ENCODE measurements around the gene PSMD9. TPM values are rescaled to one million over a fixed set of nuclear protein-coding genes. Genes with fewer than 3 reads are reported as not detected.

The PSMD9 gene
- polyA plus RNA-seq, 1 donor from 2014 or later = 79.3 TPM

- peaks cover 10% of the 10 kb centered on the region for H3K79me2 ChIP-seq (replicated peaks; ENCODE audit: insufficient read depth, low read length)
- no peak overlapping the region for H3K4me3 ChIP-seq (ENCODE audit: low read length)
- no peaks in the 10 kb centered on the region for H3F3A ChIP-seq (ENCODE audit: insufficient read depth, low read length, poor library complexity, severe bottlenecking)
- H3K36me3 ChIP-seq (ENCODE audit: insufficient read depth, low read length) = no peaks in the 10 kb centered on the region
- H4K20me1 ChIP-seq (ENCODE audit: insufficient read depth) = no peaks in the 10 kb centered on the region
- H3K9me3 ChIP-seq (ENCODE audit: low read length) = no peaks in the 10 kb centered on the region
- no peak overlapping the region for H2AFZ ChIP-seq (ENCODE audit: low read depth, low read length)
- no peak overlapping the region for H3K9ac ChIP-seq (ENCODE audit: low read length)
- H3K27ac ChIP-seq (ENCODE audit: low read length) = no peak overlapping the region
- no peak for TF ChIP-seq EP300 (conservative IDR thresholded peaks at IDR 0.05; ENCODE audit: poor library complexity, severe bottlenecking)
- TF ChIP-seq TAF1 (IDR thresholded peaks at IDR 0.05; ENCODE audit: low read depth) = no peak
- H3K9me2 ChIP-seq (ENCODE audit: insufficient read depth, low read length) = no peaks in the 10 kb centered on the region
- H3K4me2 ChIP-seq (ENCODE audit: low read length) = no peak overlapping the region
- H3K27me3 ChIP-seq (ENCODE audit: insufficient read depth, low read depth, low read length) = no peaks in the 10 kb centered on the region
These were observed 4.3 kb downstream of the PSMD9 start for GRCh38 chr12:121892673-121893561.

GRCh38 chr12:121893961-121894460 is 5.4 kb downstream of the PSMD9 start:
- TF ChIP-seq SMC3 (conservative IDR thresholded peaks at IDR 0.05; ENCODE audit: poor library complexity) (no peak), REST (IDR thresholded peaks at IDR 0.05; ENCODE audit: borderline replicate concordance) (no peak), RAD21 (conservative IDR thresholded peaks at IDR 0.05) (no peak), MXI1 (conservative IDR thresholded peaks at IDR 0.05; ENCODE audit: poor library complexity, severe bottlenecking) (no peak), EZH2 (IDR thresholded peaks at IDR 0.05; ENCODE audit: borderline replicate concordance, insufficient read depth, low read length, poor library complexity, severe bottlenecking) (no peak), POLR2AphosphoS5 (IDR thresholded peaks at IDR 0.05) (no peak), CTCF (IDR thresholded peaks at IDR 0.05; ENCODE audit: poor library complexity, severe bottlenecking) (no peak), EP300 (conservative IDR thresholded peaks at IDR 0.05; ENCODE audit: poor library complexity, severe bottlenecking) (no peak), TAF1 (IDR thresholded peaks at IDR 0.05; ENCODE audit: low read depth) (no peak)
- Histone ChIP-seq H3K9me2 (ENCODE audit: insufficient read depth, low read length) (no peaks in the 10 kb centered on the region), H3K36me3 (ENCODE audit: insufficient read depth, low read length) (no peaks in the 10 kb centered on the region), H3K4me3 (ENCODE audit: low read length) (no peak overlapping the region), H3K79me2 (replicated peaks; ENCODE audit: insufficient read depth, low read length) (peaks cover 10% of the 10 kb centered on the region), H3K4me2 (ENCODE audit: low read length) (no peak overlapping the region), H3K9me3 (ENCODE audit: low read length) (no peaks in the 10 kb centered on the region), H3K9ac (ENCODE audit: low read length) (no peak overlapping the region), H3K27ac (ENCODE audit: low read length) (no peak overlapping the region), H2AFZ (ENCODE audit: low read depth, low read length) (no peak overlapping the region), H3F3A (ENCODE audit: insufficient read depth, low read length, poor library complexity, severe bottlenecking) (no peaks in the 10 kb centered on the region), H4K20me1 (ENCODE audit: insufficient read depth) (no peaks in the 10 kb centered on the region), H3K27me3 (ENCODE audit: insufficient read depth, low read depth, low read length) (no peaks in the 10 kb centered on the region)
